DLD1 (cell line): ENCODE results near the gene IDI2.
"Not testable (repeated sequence)": the region's sequence is repeated elsewhere in the genome, so short reads cannot be mapped to it uniquely, and the experiment has no call there.

Experiments
- in situ Hi-C: cut with HindIII; loops from 2 replicates; pipeline ENCODE4 v1.10.0; 2017; ENCODE audit warnings: low sequenced_read_pairs

The IDI2 gene

DNA sequence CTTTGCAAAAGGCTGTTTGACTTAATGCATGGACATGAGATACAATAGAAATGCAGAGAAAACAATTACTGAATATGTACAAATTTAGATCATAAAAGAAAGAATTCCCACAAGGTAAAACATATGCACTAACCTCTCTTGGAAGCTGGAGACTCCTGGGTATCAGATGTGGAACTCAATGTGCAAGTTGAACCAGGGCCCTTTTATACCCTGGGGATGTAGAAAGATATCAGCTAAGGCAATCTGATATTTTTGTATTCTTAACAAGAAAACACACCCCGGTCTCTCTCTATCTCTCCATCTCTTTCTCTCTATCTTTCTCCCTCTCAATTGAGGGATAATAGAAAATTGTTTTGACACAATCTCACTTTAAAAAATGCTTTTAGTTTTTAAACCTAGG is at the start of gene IDI2:
TSS of gene IDI2 (minus strand) at position 177 of the 400 bp plus-strand sequence. CDS start 1,136 bp downstream, outside the sequence.
- in situ Hi-C loops = no loop called here

DNA sequence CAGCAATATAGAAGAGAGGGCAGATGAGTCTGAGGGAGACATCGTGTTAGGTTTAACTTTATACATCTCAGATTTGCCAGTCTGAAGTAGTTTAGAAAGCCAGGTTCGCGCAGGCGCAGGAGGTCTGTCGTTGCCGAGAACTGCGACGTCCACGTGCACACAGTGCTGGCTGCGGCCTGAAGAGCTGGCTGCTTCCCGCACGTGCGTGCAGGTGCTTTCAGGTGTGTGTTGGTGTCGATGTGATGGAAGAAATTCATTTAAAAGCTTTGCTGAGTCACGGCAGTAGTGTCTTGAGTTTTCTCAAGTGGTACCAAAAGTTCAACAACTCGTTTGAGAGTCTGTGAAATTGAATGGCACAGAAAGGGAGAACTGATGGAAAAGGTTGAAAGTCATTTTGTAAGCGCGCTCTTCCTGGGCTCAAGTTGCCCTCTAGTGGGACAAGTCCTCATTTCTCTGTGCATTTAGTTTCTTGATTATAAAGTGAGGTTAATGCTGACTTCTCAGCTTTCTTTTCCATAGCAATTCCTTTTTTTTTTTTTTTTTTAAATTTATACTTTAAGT is 49.2 kb upstream of the IDI2 start:
- in situ Hi-C loops = no loop called here

DNA sequence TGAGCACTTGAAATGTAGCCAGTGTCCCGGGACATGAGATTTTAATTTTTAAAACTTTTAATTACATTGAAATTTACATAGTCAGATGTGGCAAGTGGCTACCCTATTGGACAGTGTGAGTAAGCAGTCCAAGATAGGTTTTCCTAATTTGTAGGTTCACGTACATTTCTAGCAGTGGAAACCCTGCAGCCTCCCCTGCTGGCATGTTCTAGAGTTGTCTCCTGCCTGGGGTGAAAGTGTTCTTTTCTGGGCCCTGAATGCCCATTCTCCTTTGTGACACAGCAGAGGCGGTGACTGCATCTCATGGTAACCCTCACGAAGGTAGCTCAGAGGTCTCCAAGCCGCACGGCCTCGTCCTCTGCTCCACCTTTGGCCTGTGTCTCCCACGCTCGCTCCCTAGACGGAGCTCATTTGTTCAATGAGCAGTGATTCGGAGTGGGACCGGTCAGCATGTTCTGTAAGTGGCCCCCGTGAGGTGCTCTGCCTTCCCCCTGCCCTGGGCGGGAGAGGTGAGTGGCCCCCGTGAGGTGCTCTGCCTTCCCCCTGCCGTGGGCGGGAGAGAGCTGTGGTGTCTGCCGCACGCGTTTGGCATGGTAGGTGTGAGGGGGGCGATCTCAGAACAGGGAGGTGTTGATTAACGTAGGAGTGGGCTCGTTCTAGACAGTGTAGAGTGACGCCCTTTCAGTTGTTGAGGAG is 48.5 kb upstream of the IDI2 start:
- in situ Hi-C loops = no loop called here

DNA sequence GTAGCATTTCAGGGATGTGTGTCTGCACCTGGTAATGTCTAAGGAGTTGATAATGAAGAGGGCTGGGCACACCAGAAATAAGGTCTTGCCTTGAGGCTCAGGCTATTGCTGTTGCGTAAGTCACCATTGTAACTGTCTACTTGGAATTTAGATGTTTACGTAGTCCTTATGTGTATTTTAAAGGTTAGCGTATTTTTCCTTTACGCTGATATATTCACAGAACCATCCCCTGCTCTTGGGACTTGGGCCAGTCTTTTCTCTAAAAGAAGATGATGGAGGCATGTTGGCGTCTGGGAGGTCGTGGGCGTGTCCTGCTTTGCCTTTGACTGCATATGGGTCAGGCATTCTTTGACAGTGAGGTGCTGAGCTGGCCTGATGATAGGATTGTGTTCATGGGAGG is 45.3 kb upstream of the IDI2 start:
- in situ Hi-C loops = no loop called here

DNA sequence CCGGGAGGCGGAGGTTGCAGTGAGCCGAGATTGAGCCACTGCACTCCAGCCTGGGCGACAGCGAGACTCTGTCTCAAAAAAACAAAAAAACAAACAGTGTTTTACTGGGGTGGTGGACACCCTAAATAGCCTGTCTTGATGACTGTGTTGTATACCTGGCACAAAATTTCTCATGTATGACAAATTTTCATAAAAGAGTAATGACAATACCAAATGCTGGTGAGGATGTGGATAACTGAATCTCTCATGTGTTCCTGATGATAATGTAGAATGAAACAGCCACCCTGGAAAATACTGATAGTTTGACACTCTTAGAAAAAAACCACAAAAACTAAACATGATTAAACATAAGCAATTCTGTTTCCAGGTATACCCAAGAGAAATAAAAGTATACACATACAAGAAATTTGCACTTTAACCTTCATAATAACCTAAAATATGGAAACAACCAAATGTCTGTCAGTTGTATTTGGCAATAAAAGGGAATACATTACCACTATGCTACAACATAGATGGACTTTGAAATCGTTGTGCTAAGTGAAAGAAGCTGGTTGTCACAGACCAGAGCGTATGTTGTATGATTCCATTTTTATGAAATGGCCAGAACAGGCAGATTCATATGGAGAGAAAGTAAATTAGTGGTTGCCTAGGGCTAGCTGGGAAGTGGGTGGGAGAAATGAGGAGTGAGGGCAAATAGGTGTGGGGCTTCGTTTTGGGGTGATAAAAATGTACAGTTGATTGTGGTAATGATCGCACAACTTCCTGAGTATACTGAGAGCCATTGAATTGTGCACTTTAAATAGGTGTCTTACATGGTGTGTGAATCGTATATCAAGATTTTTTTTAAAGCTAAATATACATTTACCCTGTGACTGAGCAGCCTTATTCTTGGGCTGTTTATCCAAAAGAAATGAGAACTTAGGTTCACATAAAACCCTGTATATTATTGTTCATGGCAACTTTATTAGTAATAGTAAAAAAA is 43.0 kb upstream of the IDI2 start:
- in situ Hi-C loops = no loop called here

DNA sequence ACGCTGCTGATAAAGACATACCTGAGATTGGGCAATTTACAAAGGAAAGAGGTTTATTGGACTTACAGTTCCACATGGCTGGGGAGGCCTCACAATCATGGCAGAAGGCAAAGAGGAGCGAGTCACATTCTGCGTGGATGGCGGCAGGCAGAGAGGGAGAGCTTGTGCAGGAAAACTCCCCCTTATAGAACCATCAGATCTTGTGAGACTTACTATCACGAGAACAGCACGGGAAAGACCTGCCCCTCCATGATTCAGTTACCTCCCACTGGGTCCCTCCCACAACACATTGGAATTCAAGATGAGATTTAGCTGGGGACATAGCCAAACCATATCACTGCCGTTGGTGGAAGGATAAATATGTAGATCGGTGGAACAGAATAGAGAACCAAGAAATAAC is 41.1 kb upstream of the IDI2 start:
- in situ Hi-C loops = not testable (repeated sequence)

DNA sequence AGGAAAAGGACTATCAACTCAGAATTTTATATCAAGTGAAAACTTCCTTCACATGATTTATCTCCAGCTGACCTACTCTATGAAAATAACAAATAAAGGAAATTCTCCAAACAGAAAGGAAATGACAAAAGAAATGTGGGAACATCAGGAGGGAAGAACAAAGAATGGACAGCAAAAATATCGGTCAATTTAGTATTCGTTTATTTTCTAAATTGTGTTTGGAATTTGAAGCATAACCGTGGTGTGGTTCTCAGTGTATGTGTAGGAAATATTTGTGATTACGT is 39.2 kb upstream of the IDI2 start:
- in situ Hi-C loops = no loop called here

DNA sequence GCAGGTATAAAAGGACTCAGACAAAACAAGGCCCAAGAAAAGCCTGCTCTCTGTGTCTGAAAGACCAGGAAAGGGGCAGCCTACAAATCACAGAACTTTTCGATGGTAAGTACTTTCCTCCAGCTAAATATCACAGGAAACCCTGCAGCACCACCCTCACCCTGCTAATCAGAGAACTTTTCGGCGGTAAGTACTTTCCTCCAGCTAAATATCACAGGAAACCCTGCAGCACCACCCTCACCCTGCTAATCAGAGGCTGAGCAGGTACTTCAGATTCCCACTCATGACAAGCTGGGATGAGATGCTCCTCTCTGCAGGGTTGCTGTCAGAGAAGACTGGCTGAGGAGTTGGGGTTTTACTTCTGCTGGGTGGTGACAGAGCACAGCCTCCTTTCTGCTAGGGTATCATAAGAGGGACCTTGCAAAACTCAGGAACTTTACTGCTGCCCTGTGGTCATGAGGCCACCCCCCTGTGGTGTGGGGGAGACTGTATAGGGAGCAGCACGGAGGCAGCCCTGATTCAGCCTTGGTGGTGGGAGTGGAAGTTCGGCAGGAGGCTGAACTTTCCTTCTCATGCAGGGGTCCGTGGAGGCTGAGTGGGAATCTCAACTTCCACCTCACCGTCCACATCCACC is 37.7 kb upstream of the IDI2 start:
- in situ Hi-C loops = no loop called here

DNA sequence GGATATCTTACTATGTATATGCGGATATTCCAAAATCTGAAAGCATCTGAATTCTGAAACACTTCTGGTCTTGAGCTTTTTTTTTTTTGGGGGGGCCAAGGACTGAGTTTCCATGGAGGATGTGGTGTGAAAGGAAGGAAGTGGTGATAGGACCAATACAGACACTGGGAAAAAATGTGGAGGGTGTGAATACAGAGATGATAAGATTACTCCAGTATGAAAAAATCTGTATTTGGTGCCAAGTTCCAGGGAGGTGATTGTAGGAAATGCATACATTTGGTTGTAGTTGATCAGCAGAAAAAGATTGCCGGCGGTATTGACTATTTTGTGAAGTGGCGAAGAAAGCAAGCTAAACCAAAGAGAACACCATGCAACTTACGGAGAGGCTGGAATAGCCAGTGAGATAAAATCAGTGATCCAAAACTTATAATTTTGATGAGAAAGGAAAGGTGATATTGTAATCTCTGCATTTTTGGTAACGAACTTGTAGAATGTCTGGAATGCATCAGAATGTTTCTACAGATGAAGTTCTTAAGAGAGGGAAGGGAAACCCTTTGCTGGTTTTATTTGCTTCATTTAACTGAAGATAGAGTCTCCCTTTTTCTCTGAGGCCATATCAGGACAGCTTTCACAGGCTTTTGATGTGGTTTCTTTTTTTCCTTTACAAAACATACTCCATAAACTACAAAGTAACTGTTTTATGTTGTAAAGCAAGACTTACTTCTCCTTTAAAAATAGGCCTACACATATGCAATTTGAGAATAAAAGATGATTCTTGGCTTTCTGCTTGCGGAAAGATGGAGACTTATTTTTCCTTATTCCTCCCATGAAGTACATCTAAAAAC is 36.5 kb upstream of the IDI2 start:
- in situ Hi-C loops = no loop called here

DNA sequence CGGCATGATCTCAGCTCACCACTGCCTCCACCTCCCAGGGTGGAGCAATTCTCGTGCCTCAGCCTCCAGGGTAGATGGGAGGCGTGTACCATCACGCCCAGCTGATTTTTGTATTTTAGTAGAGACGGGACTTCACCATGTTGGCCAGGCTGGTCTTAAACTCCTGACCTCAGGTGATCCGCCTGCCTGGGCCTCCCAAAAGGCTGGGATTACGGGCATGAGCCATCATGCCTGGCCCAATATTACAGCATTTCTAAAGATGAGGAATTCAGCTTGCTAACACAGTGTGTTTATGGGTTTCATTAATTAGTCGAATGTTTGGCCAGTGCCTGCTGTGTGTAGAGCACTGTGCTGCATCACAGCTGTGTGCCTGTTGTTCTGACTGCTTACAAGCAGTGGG is 34.2 kb upstream of the IDI2 start:
- in situ Hi-C loops = no loop called here

DNA sequence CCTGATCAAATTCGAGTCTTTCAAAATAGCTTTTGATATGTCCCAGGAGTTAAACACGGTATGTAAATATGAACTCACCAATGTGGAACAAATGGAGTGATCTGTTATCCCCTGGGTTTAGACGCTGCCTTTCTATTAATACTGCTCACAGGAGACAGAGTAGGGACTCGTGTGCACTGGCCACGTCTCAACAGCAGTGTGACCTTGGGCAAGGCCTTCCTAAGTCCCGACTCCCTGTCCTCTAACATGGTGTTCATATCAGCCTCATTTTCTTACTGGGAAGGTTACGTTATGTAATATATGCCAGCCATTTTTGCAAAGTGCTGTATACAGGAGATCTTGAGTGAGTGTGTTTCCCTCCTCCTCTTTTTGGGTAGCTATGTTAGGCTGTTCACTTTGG is 32.4 kb upstream of the IDI2 start:
- in situ Hi-C loops = no loop called here

DNA sequence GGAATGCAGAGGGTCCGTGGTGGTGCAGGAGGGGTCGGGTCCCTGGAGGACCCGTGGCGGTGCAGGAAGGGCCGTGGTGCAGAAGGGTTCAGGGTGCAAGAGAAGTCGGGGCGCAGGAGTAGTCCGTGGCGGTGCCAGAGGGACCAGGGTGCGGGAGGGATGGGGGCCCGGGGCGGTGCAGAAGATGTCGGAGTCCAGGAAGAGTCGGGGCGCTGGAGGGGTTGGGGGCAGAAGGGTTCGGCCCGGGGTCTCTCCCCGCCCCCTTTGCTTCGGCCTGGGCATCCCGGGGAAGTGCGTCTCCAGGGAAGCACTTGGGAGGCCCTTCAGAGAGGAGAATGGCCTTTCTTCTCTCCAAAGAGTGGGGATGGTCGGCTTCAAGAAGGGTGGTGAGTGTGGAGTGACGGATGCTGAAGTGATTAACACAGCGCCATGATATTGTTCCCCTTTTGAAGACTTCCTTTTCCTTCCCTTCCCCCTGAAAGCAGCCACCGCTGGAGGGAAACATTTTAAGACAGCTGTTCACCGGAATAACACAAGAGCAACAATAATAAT is 31.5 kb upstream of the IDI2 start:
- in situ Hi-C loops = no loop called here

DNA sequence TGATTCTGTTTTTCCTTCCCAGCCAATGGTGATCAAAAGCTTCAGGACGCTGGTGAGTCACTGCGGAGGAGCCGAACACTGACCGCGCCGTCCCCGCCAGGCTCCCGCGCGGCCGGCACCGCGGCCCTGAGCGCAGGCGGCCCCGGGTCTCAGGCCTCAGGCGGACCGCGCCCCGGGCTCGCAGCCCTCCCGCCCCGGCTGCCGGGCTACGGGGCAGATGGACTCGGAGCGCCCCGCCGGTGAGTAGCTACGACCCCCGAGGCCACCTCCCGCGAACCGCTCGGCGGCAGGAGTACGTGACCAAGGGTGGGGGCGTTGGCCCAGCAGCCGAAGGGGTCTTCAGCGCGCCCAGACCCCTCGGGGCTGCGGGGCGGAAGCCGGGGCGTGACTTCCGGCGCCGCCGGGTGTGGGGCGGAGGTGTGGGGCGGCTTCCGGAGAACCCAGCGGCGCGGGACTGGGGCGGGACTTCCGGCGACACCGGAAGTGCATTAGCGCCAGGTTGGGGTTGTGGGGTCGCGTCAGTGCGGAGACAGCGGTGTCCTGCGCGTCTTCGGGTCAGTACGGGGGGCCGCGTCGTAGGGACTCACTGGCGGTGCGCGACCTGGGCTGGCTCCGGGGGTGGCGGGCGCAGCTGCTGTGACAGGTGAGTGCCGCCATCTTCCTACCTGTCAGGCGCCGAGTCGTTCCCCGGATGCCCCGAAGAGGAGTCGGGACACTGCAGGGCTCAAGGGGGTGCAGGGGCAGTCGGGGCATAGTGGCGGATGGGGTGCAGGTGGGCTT is 30.9 kb upstream of the IDI2 start, which contains the start of gene WDR37:
TSS of gene WDR37 (plus strand) at position 60 of the 780 bp plus-strand sequence. CDS start 15,771 bp downstream, outside the sequence.
- in situ Hi-C loops = no loop called here

DNA sequence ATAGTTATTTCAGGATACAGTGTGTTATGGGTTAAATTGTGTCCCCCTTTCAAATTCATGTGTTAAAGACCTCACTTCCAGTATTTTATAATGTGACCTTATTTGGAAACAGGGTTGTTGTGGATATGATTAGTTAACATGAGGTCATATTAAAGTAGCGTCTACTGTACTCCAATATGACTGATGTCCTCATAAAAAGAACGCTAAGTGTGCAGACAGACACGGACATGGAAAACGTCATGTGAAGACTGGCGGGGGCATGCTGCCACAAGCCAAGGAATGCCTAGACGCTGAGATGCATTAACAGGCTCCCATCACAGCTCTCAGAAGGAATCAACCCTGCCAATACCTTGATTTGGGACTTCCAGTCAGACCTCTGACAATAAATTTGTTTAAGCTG is 29.0 kb upstream of the IDI2 start:
- in situ Hi-C loops = no loop called here

DNA sequence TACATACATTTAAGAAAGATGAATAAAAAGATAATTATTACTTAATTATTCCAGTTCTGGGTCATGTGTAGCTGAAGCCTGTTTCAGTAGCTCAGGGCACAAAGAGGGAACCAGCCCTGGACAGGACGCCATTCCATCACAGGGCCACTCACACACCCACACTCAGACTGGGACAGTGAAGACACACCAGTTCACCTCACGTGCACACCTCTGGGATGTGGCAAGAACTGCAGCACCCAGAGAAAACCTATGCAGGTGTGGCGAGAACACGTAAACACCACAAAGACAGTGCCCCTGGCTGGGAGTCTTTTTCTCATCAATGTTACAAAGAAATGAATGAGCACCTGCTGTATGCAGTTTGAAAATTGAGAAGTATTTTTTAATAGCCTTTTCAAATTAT is 24.9 kb upstream of the IDI2 start:
- in situ Hi-C loops = no loop called here

DNA sequence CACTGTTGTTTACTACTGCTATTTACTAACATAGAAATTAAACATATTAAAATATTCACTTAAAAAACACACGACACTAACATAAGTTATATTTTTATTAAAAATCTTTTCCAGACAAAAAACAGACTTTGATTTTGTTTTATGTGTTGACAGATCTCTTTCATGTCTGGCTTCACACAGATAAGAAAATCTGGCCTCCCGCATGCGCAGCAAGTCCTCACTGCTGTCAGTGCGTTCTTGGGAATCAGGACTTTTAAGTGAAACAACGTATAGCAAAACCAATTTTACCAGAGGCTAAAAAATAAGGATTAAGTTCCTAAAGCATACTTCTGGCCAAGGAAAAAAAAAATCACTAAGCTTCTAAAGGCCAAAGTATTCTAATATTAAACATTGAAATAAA is 24.5 kb upstream of the IDI2 start:
- in situ Hi-C loops = no loop called here

DNA sequence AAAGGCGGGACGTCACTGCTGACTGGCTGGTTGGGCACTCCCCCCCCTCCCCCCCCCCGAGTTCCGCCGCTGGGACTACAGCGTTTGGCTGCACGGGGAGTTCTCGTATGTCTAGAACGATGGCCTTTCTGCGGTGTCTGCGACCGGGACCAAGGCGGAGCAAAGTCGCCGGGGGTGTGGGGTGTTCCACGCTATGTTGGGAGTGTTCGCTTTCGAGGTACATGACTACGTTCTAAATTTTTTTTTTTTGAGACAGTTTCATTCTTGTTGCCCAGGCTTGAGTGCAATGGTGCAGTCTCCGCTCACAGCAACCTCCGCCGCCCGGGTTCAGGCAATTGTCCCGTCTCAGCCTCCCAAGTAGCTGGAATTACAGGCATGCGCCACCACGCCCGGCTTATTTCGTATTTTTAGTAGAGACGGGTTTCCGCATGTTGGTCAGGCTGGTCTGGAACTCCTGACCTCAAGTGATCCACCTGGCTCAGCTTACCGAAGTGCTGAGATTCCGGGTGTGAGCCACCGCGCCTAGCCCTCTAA is 23.8 kb upstream of the IDI2 start:
- in situ Hi-C loops = loop anchor here (10.0 kb wide), 1 partner anchor 65 kb away; the partner anchor contains the start of gene GTPBP4

DNA sequence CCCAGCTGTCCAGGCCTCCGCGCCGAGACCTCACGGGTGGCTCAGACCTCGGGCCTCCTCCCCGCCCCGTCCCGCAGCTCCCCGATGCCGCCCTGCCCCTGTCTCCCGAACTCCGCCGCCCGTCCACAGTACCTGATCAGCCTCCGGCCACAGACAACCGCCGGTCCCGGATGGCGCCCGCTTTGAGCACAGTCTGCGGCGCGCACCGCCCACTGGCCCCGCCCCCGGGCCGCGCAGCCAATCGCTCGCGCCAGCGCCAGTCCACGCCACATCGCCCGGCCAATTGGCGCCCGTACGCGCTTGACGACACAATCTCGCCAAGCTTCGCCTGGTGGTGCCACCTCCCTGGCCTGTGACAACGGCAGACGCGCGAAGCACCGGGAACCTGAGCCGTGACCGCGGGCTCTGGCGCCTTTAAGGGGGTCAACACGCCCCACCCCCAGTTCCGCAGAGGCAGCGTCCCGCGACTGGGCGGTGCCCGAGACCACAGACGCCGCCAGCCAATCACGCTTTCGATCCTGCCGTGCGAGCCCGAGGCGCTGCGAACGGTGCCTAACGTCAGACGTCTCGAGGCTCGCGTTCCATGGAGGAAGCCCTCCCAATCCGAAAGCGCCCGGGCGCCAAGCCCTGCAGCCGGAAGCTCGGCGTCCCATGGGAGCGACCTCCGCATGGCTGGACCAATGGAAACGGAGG is 23.2 kb upstream of the IDI2 start, which contains the start of gene IDI1:
TSS of gene IDI1 (minus strand) at position 388 of the 693 bp plus-strand sequence. CDS start at position 272, 116 bp downstream.
- in situ Hi-C loops = loop anchor here (10.0 kb wide), 1 partner anchor 64 kb away; the partner anchor contains the start of gene GTPBP4
